HepG2 (cell line): ENCODE data around the gene SNED1. TPM values are rescaled to one million over a fixed set of nuclear protein-coding genes. Genes with fewer than 3 reads are reported as not detected.

Experiments used
- ATAC-seq: fragments of 200-7000 bp; cut with Tn5 transposase; 3 replicates; pipeline ENCODE4 v1.9.1; 2020; ENCODE audit warnings: mild to moderate bottlenecking, moderate library complexity
- BruUV-seq: library from RNA; stranded (reverse); fragments of 400-500 nt; replicated peaks from 2 replicates; lab custom pipeline; 2021; lab: Mats Ljungman, UMichigan
- CTCF ChIA-PET: fragments of 300-600 bp; formaldehyde crosslinking; extraction: SDS; loops from one replicate; lab custom pipeline; 2021; ENCODE audit warnings: low total read pairs, inconsistent platforms, low intra/inter-chr PET ratio; lab: Yijun Ruan, JAX
- POLR2A ChIA-PET: fragments of 350-600 bp; sonication (Branson Sonifier 250); formaldehyde crosslinking; loops from one replicate; lab custom pipeline; 2020; ENCODE audit warnings: antibody characterized with exemption, inconsistent platforms; lab: Yijun Ruan, JAX
- DNase-seq: peaks from one replicate; pipeline ENCODE4 v3.0.0-alpha.2; 2015; ENCODE audit warnings: low spot score
- FAIRE-seq: peaks from 3 replicates; lab custom pipeline; 2011; peaks lifted over from hg19 to GRCh38; lab: Jason Lieb, UNC
- H2AFZ ChIP-seq: one replicate; pipeline ENCODE4 v1.6.1; 2011; ENCODE audit warnings: low read length, inconsistent platforms
- H3K27ac ChIP-seq: fragments of 300-600 bp; 3 replicates; pipeline ENCODE4 v1.8.0; 2011; ENCODE audit warnings: mixed run types, mild to moderate bottlenecking, mixed read lengths, low read length, inconsistent platforms; ENCODE audit not compliant: insufficient read depth; ENCODE audit errors: extremely low read length
- H3K27me3 ChIP-seq, 2 experiments: fragments of 200-600 bp in 1 of 2; 2 replicates in 1 of 2; 3 replicates in 1 of 2; pipeline versions ENCODE4 v1.6.0 to v1.8.0; 2011; ENCODE audit warnings: low read length in 2 of 2, mild to moderate bottlenecking in 2 of 2, moderate library complexity in 2 of 2, inconsistent platforms in 1 of 2; ENCODE audit not compliant: insufficient read depth in 2 of 2, control insufficient read depth in 1 of 2
- H3K36me3 ChIP-seq, 2 experiments: fragments of 200-600 bp in 1 of 2; replicated peaks in 1 of 2; 2 replicates in 1 of 2; 3 replicates in 1 of 2; pipeline versions ENCODE4 v1.5.1 to v1.8.0; 2011; ENCODE audit warnings: low read length in 2 of 2, inconsistent platforms in 1 of 2; ENCODE audit not compliant: insufficient read depth in 2 of 2, control insufficient read depth in 1 of 2
- H3K4me1 ChIP-seq: 2 replicates; pipeline ENCODE4 v1.5.1; 2012; ENCODE audit warnings: low read length, inconsistent platforms; ENCODE audit not compliant: insufficient read depth
- H3K4me2 ChIP-seq: 2 replicates; pipeline ENCODE4 v1.6.0; 2011; ENCODE audit warnings: low read depth, low read length, inconsistent platforms
- H3K4me3 ChIP-seq, 3 experiments: fragments of 200-600 bp in 1 of 3; sonication (generic), shearing (Covaris generic) in 1 of 3; replicated peaks in 1 of 3; 2 replicates each; pipeline ENCODE4 v1.5.1; 2011 to 2016; ENCODE audit warnings: low read length in 3 of 3, inconsistent platforms in 2 of 3, low read depth in 2 of 3, mild to moderate bottlenecking in 2 of 3, control low read depth in 1 of 3, mixed read lengths in 1 of 3; ENCODE audit not compliant: insufficient read depth in 1 of 3
- H3K79me2 ChIP-seq: one replicate; pipeline ENCODE4 v1.6.1; 2011; ENCODE audit warnings: low read length, inconsistent platforms; ENCODE audit not compliant: insufficient read depth
- H3K9ac ChIP-seq: 2 replicates; pipeline ENCODE4 v1.6.0; 2011; ENCODE audit warnings: mild to moderate bottlenecking, low read depth, low read length, inconsistent platforms; ENCODE audit not compliant: insufficient read depth
- H3K9me3 ChIP-seq: 2 replicates; pipeline ENCODE4 v1.5.1; 2012; ENCODE audit warnings: mild to moderate bottlenecking, low read length
- H4K20me1 ChIP-seq: 2 replicates; pipeline ENCODE4 v1.6.0; 2011; ENCODE audit warnings: inconsistent platforms, mild to moderate bottlenecking, low read length, moderate library complexity; ENCODE audit not compliant: insufficient read depth
- CC2D1A ChIP-seq: sonication (generic); formaldehyde crosslinking; IDR thresholded peaks from 2 replicates; pipeline ENCODE4 v1.8.1; 2023; ENCODE audit warnings: mild to moderate bottlenecking, missing genetic modification reagents
- ELF3 ChIP-seq: IDR thresholded peaks from 2 replicates; pipeline ENCODE4 v1.6.1; 2016; ENCODE audit warnings: missing genetic modification reagents, missing compliant biosample characterization
- KDM2A ChIP-seq: sonication (generic); formaldehyde crosslinking; IDR thresholded peaks from 2 replicates; pipeline ENCODE4 v1.4.0; 2020; ENCODE audit warnings: low read depth, missing genetic modification reagents, borderline replicate concordance
- KDM5A ChIP-seq: fragments of 200-600 bp; sonication (generic); IDR thresholded peaks from 2 replicates; pipeline ENCODE4 v1.7.0; 2018; ENCODE audit warnings: antibody characterized with exemption, mild to moderate bottlenecking, low read length, borderline replicate concordance
- KMT2A ChIP-seq: sonication (generic); formaldehyde crosslinking; IDR thresholded peaks from 2 replicates; pipeline ENCODE4 v1.4.0; 2020; ENCODE audit warnings: missing genetic modification reagents
- MTF2 ChIP-seq: sonication (generic); formaldehyde crosslinking; IDR thresholded peaks from 2 replicates; pipeline ENCODE4 v1.5.0; 2020; ENCODE audit warnings: missing genetic modification reagents, borderline replicate concordance
- PHF8 ChIP-seq: sonication (generic); formaldehyde crosslinking; IDR thresholded peaks from 2 replicates; pipeline ENCODE4 v1.5.0; 2020; ENCODE audit warnings: missing genetic modification reagents
- REL ChIP-seq: sonication (generic); formaldehyde crosslinking; conservative IDR thresholded peaks from 2 replicates; pipeline ENCODE4 v1.8.0; 2022; ENCODE audit warnings: mild to moderate bottlenecking, missing genetic modification reagents, moderate library complexity
- SNAPC2 ChIP-seq: sonication (generic); formaldehyde crosslinking; IDR thresholded peaks from 2 replicates; pipeline ENCODE4 v1.8.1; 2022; ENCODE audit warnings: mild to moderate bottlenecking, missing genetic modification reagents
- TARDBP ChIP-seq: sonication (generic); formaldehyde crosslinking; IDR thresholded peaks from 2 replicates; pipeline ENCODE4 v1.8.0; 2022; ENCODE audit warnings: mild to moderate bottlenecking, missing genetic modification reagents
- TBP ChIP-seq: sonication (generic); formaldehyde crosslinking; IDR thresholded peaks from 2 replicates; pipeline ENCODE4 v1.5.0; 2020; ENCODE audit warnings: missing genetic modification reagents
- ZFP1 ChIP-seq: IDR thresholded peaks from 2 replicates; pipeline ENCODE4 v1.6.1; 2016
- ZNF335 ChIP-seq: sonication (generic); formaldehyde crosslinking; IDR thresholded peaks from 2 replicates; pipeline ENCODE4 v1.4.0; 2020; ENCODE audit warnings: missing genetic modification reagents
- ZNF737 ChIP-seq: sonication (generic); formaldehyde crosslinking; IDR thresholded peaks from 2 replicates; pipeline ENCODE4 v1.5.0; 2020; ENCODE audit warnings: missing genetic modification reagents, mild to moderate bottlenecking, borderline replicate concordance
- ZNF777 ChIP-seq: sonication (generic); formaldehyde crosslinking; IDR thresholded peaks from 2 replicates; pipeline ENCODE4 v1.4.0; 2020; ENCODE audit warnings: missing genetic modification reagents
- WGBS: methylation state at CpG from one replicate; pipeline ENCODE4 v1.1.6; 2017; ENCODE audit warnings: low lambda C conversion rate; 5-methylcytosine and 5-hydroxymethylcytosine counted together
- in situ Hi-C: cut with HindIII; loops from 2 replicates; pipeline ENCODE4 v1.10.0; 2017; ENCODE audit warnings: low pct_unique_long_range_greater_than_20kb; ENCODE audit not compliant: extremely low pct_ligation_motif_present
- intact Hi-C: fragments of 100-400 bp; cut with micrococcal nuclease; formaldehyde crosslinking; loops from one replicate; pipeline ENCODE4 v1.10.0; 2022; ENCODE audit not compliant: unreplicated experiment
- polyA plus RNA-seq, 8 experiments: library from polyadenylated mRNA; depleted of rRNA in 3 of 8; stranded (reverse) in 7 of 8; unstranded in 1 of 8; fragments of >200 nt; fragmentation: Illumina TruSeq in 4 of 8; extraction: Trizol in 4 of 8; gene quantifications; 2 replicates each; pipeline versions ENCODE4 v1.2.1 to v1.2.3, GENCODE V29; 2011 to 2016; ENCODE audit warnings: low read depth in 4 of 8, missing spikeins in 1 of 8, mixed read lengths in 1 of 8; ENCODE audit not compliant: insufficient read depth in 1 of 8
- total RNA-seq, 5 experiments: library from RNA; depleted of rRNA; stranded (reverse); fragments of >200 nt; fragmentation: Illumina TruSeq; extraction: Trizol; gene quantifications; 2 replicates each; pipeline ENCODE4 v1.2.3, GENCODE V29; 2016; ENCODE audit warnings: low read depth in 1 of 5
- TF ChIP-seq, protein P1 (sequence below): sonication (generic); formaldehyde crosslinking; IDR thresholded peaks from 2 replicates; pipeline ENCODE4 v1.4.0; 2020; ENCODE audit warnings: missing genetic modification reagents
- TF ChIP-seq, protein P2 (sequence below): sonication (generic); formaldehyde crosslinking; IDR thresholded peaks from 2 replicates; pipeline ENCODE4 v1.8.0; 2022; ENCODE audit warnings: mild to moderate bottlenecking, missing genetic modification reagents, borderline replicate concordance
- TF ChIP-seq, protein P3 (sequence below): sonication (generic); formaldehyde crosslinking; IDR thresholded peaks from 2 replicates; pipeline ENCODE4 v1.8.0; 2022; ENCODE audit warnings: missing genetic modification reagents, mild to moderate bottlenecking, inconsistent platforms, borderline replicate concordance

The SNED1 gene
- total and polyA plus RNA-seq, 2 of the 13 experiments (the other 11 are each of a cell fraction or from before 2014, with no cell fraction given) = 0.15 to 0.65 TPM

DNA sequence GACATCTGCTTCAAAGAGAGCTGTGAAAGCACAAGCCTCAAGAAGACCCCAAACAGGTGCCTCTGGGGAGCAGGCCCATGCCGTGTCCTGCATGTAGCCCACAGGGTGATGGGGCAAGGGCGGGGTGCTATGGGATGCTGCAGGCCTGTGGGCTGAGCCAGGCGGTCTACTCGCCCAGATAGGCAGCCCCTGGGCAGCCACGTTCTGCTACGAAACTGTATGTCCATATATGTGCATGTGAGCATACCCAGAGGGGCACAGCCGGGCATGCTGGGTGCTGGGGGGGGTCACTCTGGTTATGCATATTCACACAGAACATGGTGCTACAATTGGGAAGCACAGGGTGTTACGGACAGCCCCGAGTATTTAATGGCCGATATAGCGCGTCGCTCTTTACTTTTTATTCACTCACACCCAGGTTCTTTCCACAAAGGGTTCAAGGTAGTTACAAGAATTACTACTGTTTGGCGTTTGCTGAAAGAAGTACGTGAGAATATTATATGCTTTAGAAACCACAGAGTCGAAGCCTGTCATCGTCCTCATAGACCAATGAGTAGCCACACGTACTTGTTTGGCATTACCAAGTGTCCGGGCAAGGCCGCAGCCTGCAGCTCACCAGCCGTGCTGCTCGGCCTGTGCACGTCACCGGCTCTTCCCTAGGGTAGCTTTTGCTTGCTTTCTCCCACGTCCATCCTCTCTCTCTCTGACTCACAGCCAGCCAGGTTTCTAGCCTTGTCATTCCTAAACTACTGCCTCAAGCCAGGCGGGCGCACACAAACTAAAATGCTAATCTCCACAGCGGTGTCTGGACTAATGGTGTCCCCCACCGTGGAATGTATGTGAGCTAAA lies 89.2 kb downstream of the SNED1 start (continued):
- no peak for TF ChIP-seq KDM5A

DNA sequence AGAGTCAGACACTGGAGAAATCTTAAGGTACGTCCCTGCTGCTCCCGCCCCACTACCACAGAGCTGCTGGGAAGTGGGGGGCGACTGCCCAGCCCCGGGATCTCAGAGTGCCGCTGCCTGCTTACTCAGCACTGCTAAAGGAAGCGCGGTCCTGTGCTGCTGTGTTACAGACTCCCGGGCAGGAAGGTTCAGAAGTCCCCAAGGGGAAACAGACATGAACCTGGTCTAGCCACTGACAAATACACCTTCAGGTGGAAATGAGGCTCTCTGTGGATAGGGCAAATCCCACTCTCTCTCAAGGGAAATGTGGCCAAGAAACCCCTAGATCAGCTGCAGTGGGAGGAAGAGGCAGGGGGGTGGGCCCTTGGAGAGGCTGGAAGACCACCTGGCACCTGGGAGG lies 90.0 kb downstream of the SNED1 start:
- DNase-seq (no peak), ATAC-seq (no peak), FAIRE-seq (no peak)
- no peaks in the 10 kb centered on the region for H3K9me3 ChIP-seq
- intact Hi-C loops (no loop called here), in situ Hi-C loops (no loop called here)
- CTCF ChIA-PET = no interaction called here
- no peak overlapping the region for H2AFZ ChIP-seq
- H3K79me2 ChIP-seq = peaks cover 2% of the 10 kb centered on the region
- H3K27me3 ChIP-seq = no peaks in the 10 kb centered on the region
- 99% methylated on average over 8 of the region's 8 CpGs for WGBS
- no peak overlapping the region for H3K4me2 ChIP-seq
- no TSS peak for BruUV-seq
- peaks cover 4% of the 10 kb centered on the region; the same call in 1 of the 2 replicates for H4K20me1 ChIP-seq
- H3K9ac ChIP-seq = no peak overlapping the region
- peaks cover 23% of the 10 kb centered on the region for H3K4me1 ChIP-seq
- no peak overlapping the region for H3K27ac ChIP-seq
- TF ChIP-seq PHF8 (CRISPR knock-in tag) (no peak), ELF3 (CRISPR knock-in tag) (no peak), ZNF737 (CRISPR knock-in tag) (no peak), ZFP1 (CRISPR knock-in tag) (no peak), CC2D1A (CRISPR knock-in tag) (no peak), SNAPC2 (CRISPR knock-in tag) (no peak), KMT2A (CRISPR knock-in tag) (no peak), TARDBP (no peak), ZNF777 (CRISPR knock-in tag) (no peak), ZNF335 (no peak), REL (CRISPR knock-in tag) (no peak), TBP (CRISPR knock-in tag) (no peak), MTF2 (CRISPR knock-in tag) (no peak), KDM2A (CRISPR knock-in tag) (no peak)
- TF ChIP-seq, protein P1, sequence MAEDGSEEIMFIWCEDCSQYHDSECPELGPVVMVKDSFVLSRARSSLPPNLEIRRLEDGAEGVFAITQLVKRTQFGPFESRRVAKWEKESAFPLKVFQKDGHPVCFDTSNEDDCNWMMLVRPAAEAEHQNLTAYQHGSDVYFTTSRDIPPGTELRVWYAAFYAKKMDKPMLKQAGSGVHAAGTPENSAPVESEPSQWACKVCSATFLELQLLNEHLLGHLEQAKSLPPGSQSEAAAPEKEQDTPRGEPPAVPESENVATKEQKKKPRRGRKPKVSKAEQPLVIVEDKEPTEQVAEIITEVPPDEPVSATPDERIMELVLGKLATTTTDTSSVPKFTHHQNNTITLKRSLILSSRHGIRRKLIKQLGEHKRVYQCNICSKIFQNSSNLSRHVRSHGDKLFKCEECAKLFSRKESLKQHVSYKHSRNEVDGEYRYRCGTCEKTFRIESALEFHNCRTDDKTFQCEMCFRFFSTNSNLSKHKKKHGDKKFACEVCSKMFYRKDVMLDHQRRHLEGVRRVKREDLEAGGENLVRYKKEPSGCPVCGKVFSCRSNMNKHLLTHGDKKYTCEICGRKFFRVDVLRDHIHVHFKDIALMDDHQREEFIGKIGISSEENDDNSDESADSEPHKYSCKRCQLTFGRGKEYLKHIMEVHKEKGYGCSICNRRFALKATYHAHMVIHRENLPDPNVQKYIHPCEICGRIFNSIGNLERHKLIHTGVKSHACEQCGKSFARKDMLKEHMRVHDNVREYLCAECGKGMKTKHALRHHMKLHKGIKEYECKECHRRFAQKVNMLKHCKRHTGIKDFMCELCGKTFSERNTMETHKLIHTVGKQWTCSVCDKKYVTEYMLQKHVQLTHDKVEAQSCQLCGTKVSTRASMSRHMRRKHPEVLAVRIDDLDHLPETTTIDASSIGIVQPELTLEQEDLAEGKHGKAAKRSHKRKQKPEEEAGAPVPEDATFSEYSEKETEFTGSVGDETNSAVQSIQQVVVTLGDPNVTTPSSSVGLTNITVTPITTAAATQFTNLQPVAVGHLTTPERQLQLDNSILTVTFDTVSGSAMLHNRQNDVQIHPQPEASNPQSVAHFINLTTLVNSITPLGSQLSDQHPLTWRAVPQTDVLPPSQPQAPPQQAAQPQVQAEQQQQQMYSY (CRISPR knock-in tag) = no peak
- TF ChIP-seq, protein P2, sequence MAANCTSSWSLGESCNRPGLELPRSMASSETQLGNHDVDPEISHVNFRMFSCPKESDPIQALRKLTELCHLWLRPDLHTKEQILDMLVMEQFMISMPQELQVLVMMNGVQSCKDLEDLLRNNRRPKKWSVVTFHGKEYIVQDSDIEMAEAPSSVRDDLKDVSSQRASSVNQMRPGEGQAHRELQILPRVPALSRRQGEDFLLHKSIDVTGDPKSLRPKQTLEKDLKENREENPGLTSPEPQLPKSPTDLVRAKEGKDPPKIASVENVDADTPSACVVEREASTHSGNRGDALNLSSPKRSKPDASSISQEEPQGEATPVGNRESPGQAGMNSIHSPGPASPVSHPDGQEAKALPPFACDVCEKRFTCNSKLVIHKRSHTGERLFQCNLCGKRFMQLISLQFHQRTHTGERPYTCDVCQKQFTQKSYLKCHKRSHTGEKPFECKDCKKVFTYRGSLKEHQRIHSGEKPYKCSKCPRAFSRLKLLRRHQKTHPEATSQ (CRISPR knock-in tag) = no peak
- TF ChIP-seq, protein P3, sequence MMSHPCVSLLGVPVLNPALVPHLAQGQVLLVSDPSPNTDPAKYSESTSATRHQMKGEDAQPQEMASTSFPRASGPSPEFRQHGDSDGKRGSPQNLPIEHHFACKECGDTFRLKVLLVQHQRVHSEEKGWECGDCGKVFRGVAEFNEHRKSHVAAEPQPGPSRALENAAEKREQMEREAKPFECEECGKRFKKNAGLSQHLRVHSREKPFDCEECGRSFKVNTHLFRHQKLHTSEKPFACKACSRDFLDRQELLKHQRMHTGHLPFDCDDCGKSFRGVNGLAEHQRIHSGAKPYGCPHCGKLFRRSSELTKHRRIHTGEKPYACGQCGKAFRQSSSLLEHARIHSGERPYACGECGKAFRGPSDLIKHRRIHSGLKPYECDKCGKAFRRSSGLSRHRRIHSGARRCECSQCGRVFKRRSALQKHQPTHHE (CRISPR knock-in tag) = no peak
- H3K36me3 ChIP-seq = peaks cover 18 to 55% of the 10 kb centered on the region in 2 experiments
- POLR2A ChIA-PET = no interaction called here
- no peak overlapping the region for H3K4me3 ChIP-seq
